Right atrium auricular region (tissue), 2 donors: Measurements from ENCODE around the gene CYTH1. TPM values are rescaled to one million over a fixed set of nuclear protein-coding genes. Genes with fewer than 3 reads are reported as not detected.

Experiments
- DNase-seq: peaks from one replicate; pipeline ENCODE4 v3.0.0-alpha.2; 2019; ENCODE audit warnings: low spot score
- H3K27ac ChIP-seq, 2 donors: fragments of 200-600 bp; sonication (generic); 1 replicate in 1 of 2; 2 replicates in 1 of 2; pipeline ENCODE4 v1.5.1; 2016 to 2019
- H3K27me3 ChIP-seq, 2 donors: fragments of 200-600 bp; sonication (generic); one replicate each; pipeline versions ENCODE4 v1.5.1 to v1.6.0; 2017 to 2019
- H3K36me3 ChIP-seq: fragments of 200-600 bp; sonication (generic); one replicate; pipeline ENCODE4 v1.5.1; 2016
- H3K4me1 ChIP-seq, 2 donors: fragments of 200-600 bp; sonication (generic); one replicate each; pipeline versions ENCODE4 v1.5.1 to v1.6.0; 2017 to 2019
- H3K4me3 ChIP-seq, 2 donors: fragments of 200-600 bp; sonication (generic); 1 replicate in 1 of 2; 2 replicates in 1 of 2; pipeline ENCODE4 v1.5.1; 2017 to 2019; ENCODE audit warnings: mild to moderate bottlenecking in 1 of 2, moderate library complexity in 1 of 2
- H3K9me3 ChIP-seq, 2 donors: fragments of 200-600 bp; sonication (generic); one replicate each; pipeline ENCODE4 v1.5.1; 2019
- total RNA-seq, 2 donors: library from RNA; depleted of rRNA; stranded (reverse); fragments of >200 nt; gene quantifications; one replicate each; pipeline ENCODE4 v1.1.0, GENCODE V29; 2016
- TF ChIP-seq, protein P1 (sequence below), 2 donors: fragments of 200-600 bp; sonication (generic); IDR thresholded peaks; one replicate each; pipeline ENCODE4 v1.5.1; 2019; ENCODE audit warnings: antibody characterized with exemption in 2 of 2

Gene CYTH1
- total RNA-seq, 2 donors from 2014 or later: 23.8 to 31.0 TPM

DNA sequence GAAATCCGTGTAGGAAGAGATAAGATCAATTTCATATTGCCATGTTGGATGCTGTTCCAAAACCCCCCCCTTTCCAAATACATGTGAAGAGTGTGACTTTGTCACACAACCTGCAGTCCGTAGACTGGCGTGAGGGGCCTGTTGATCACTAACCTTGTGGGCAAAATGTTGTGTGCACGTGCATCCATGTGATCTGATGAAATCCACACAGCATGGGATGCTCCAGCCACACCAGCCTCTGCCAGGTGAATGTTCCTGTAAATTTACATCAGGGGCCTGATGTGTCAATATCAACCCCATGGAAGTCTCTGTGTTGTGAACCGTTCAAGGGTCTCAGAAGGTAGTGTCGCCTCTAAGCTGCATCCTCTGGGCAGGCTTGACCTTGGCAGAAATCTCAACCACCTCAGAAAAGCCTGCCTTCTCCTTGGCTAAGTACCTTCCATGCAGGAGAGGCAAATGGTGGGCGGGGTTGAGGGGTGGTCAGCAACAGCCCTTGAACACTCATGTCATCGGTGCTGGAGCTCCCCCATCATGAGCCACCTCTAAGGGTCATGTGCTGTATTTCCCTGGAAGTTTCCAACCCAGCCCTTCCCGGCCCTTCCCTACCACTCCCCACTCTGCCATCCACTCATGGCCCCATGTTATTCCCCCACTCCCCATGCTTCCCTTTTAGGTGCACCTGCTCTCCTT lies 126.7 kb downstream of the CYTH1 start:
- no peak for DNase-seq
- no peak overlapping the region for H3K4me3 ChIP-seq
- no peaks in the 10 kb centered on the region for H3K36me3 ChIP-seq
- H3K9me3 ChIP-seq: no peaks in the 10 kb centered on the region
- TF ChIP-seq, protein P1, sequence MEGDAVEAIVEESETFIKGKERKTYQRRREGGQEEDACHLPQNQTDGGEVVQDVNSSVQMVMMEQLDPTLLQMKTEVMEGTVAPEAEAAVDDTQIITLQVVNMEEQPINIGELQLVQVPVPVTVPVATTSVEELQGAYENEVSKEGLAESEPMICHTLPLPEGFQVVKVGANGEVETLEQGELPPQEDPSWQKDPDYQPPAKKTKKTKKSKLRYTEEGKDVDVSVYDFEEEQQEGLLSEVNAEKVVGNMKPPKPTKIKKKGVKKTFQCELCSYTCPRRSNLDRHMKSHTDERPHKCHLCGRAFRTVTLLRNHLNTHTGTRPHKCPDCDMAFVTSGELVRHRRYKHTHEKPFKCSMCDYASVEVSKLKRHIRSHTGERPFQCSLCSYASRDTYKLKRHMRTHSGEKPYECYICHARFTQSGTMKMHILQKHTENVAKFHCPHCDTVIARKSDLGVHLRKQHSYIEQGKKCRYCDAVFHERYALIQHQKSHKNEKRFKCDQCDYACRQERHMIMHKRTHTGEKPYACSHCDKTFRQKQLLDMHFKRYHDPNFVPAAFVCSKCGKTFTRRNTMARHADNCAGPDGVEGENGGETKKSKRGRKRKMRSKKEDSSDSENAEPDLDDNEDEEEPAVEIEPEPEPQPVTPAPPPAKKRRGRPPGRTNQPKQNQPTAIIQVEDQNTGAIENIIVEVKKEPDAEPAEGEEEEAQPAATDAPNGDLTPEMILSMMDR (IDR thresholded peaks at IDR 0.05): no peak
- no peaks in the 10 kb centered on the region for H3K4me1 ChIP-seq
- H3K27ac ChIP-seq: no peak overlapping the region
- no peaks in the 10 kb centered on the region for H3K27me3 ChIP-seq

DNA sequence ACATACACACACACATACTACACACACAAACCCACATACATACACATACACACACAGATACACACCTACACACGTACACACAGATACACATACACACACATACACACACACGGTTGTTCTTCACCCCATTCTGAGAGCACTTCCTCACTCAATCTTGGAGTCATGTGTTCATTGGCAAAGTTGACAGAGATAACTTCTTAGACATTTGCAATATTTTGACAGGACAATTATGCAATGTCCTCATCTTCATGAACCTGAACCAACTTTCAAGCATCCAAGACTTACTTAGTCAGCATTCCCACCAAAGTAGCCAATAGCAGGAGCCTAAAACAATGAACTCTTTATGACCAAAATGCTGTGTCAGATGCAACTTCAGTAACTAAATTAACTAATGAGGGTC lies 127.7 kb downstream of the CYTH1 start:
- DNase-seq: no peak
- H3K4me3 ChIP-seq: no peak overlapping the region
- no peak overlapping the region for H3K27ac ChIP-seq
- no peaks in the 10 kb centered on the region for H3K9me3 ChIP-seq
- H3K4me1 ChIP-seq: no peaks in the 10 kb centered on the region
- no peaks in the 10 kb centered on the region for H3K36me3 ChIP-seq
- TF ChIP-seq, protein P1 (IDR thresholded peaks at IDR 0.05): no peak
- H3K27me3 ChIP-seq: no peaks in the 10 kb centered on the region

GRCh38 chr17:78653382-78653781 lies 128.7 kb downstream of the CYTH1 start:
- H3K9me3 ChIP-seq: no peaks in the 10 kb centered on the region
- H3K27me3 ChIP-seq: no peaks in the 10 kb centered on the region
- H3K27ac ChIP-seq: no peak overlapping the region
- no peak overlapping the region for H3K4me3 ChIP-seq
- H3K4me1 ChIP-seq: no peaks in the 10 kb centered on the region
- DNase-seq: no peak
- TF ChIP-seq, protein P1 (IDR thresholded peaks at IDR 0.05): no peak
- no peaks in the 10 kb centered on the region for H3K36me3 ChIP-seq

GRCh38 chr17:78652913-78653312 lies 129.2 kb downstream of the CYTH1 start:
- TF ChIP-seq, protein P1 (IDR thresholded peaks at IDR 0.05): no peak
- Histone ChIP-seq H3K4me3 (no peak overlapping the region), H3K9me3 (no peaks in the 10 kb centered on the region), H3K27me3 (no peaks in the 10 kb centered on the region), H3K36me3 (no peaks in the 10 kb centered on the region), H3K27ac (no peak overlapping the region), H3K4me1 (no peaks in the 10 kb centered on the region)
- no peak for DNase-seq

DNA sequence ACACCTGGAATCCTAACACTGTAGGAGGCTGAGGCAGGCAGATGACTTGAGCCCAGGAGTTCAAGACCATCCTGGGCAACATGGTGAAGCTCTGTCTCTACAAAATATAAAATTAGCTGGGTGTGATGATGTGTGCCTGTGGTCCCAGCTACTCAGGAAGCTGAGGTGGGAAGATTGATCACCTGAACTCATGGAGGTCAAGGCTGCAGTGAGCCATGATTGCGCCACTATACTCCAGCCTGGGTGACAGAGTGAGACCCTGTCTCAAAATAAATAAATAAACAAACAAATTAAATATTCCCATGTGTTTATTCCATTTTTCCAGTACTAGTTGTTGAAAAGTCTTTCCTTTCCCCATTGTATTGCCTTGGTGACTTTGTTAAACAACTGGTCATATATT lies 130.0 kb downstream of the CYTH1 start:
- Histone ChIP-seq H3K9me3 (no peaks in the 10 kb centered on the region), H3K4me3 (no peak overlapping the region), H3K27me3 (no peaks in the 10 kb centered on the region), H3K4me1 (no peaks in the 10 kb centered on the region), H3K36me3 (no peaks in the 10 kb centered on the region), H3K27ac (no peak overlapping the region)
- no peak for DNase-seq
- TF ChIP-seq, protein P1 (IDR thresholded peaks at IDR 0.05): no peak

DNA sequence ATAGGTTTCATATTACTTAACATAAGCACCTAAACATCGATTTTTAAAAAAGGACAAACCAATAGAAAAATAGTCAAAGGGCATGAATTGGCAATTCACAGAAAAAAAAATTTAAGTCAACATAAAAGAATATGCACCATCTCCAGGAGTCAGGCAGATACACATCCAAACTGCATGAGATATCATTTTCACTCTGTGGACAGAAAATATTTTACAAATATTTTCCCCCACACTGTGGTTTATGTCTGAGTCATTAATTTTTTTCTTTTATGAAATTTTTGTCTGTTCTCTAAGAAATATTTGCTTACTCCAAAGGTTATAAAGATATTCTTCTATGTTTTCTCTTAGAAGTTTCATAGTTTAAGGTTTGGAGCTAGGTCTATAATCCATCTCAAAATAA lies 130.5 kb downstream of the CYTH1 start:
- DNase-seq: no peak
- H3K27ac ChIP-seq: no peak overlapping the region
- no peaks in the 10 kb centered on the region for H3K9me3 ChIP-seq
- no peaks in the 10 kb centered on the region for H3K4me1 ChIP-seq
- H3K36me3 ChIP-seq: no peaks in the 10 kb centered on the region
- TF ChIP-seq, protein P1 (IDR thresholded peaks at IDR 0.05): no peak
- no peak overlapping the region for H3K4me3 ChIP-seq
- H3K27me3 ChIP-seq: no peaks in the 10 kb centered on the region
